GM12874 (cell line): ENCODE results near the gene GNB1L.

Source experiments
- TF ChIP-seq, protein P1 (sequence below): IDR thresholded peaks from 2 replicates; pipeline ENCODE4 v1.5.1; 2011; ENCODE audit warnings: low read depth, mild to moderate bottlenecking, control low read depth, low read length, moderate library complexity; ENCODE audit not compliant: insufficient read depth

GNB1L gene

DNA sequence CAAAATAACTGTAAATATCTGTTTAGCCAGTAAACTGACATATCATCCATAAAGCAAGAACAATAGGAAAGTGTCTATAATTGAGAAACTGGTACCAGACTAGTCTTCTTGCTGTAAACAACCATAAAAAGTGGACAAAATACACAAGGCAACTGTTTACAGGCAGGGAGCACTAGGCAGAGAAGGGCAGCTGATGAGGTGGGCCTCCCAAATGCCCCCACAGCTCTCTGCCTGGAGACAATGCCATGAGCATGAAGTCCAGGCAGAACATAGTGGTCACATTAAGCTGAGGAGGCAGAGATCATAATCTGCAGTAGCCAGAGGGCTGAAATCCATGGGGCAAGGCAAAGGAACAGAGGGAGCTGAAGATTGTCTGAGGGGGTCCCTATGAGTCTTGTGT is 63.4 kb downstream of the GNB1L start:
- TF ChIP-seq, protein P1, sequence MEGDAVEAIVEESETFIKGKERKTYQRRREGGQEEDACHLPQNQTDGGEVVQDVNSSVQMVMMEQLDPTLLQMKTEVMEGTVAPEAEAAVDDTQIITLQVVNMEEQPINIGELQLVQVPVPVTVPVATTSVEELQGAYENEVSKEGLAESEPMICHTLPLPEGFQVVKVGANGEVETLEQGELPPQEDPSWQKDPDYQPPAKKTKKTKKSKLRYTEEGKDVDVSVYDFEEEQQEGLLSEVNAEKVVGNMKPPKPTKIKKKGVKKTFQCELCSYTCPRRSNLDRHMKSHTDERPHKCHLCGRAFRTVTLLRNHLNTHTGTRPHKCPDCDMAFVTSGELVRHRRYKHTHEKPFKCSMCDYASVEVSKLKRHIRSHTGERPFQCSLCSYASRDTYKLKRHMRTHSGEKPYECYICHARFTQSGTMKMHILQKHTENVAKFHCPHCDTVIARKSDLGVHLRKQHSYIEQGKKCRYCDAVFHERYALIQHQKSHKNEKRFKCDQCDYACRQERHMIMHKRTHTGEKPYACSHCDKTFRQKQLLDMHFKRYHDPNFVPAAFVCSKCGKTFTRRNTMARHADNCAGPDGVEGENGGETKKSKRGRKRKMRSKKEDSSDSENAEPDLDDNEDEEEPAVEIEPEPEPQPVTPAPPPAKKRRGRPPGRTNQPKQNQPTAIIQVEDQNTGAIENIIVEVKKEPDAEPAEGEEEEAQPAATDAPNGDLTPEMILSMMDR, result no peak

DNA sequence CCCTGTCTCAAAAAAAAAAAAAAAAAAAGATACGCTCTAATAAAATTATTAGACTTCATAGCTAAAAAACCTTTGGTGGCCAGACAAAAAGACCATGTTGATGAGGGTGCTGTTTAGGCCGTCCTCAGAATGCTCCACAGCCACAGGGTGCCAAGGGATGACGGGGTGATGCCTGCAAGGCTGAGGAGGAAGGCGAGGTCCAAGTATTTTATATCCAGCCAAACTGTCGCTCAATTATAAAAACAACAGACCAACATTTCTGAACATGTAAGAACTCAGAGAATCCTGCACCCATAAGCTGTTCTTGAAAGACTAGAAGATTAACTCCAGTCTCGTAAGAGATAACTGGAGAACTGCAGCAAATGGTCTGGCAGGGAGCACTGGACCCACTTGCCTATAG is 64.8 kb downstream of the GNB1L start:
- TF ChIP-seq, protein P1, result no peak

DNA sequence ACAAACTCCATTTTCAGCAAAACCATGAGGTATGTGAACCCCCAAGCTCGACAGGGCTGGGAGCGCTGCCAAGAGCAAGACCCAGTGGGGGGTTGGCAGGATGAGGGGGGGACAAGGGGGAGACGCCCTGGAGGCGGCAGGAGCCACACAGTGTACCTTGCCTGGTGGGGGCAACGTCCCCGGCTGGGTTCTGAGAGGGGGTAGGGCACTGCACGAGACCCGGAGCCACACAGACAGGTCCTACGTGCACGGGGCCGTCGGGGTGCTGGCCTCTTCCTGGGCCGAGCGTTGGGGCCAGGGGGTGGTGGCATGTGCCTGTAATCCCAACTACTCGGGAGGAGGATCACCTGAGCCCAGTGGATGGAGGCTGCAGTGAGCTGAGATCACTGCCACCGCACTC is 65.3 kb downstream of the GNB1L start:
- TF ChIP-seq, protein P1, result no peak

DNA sequence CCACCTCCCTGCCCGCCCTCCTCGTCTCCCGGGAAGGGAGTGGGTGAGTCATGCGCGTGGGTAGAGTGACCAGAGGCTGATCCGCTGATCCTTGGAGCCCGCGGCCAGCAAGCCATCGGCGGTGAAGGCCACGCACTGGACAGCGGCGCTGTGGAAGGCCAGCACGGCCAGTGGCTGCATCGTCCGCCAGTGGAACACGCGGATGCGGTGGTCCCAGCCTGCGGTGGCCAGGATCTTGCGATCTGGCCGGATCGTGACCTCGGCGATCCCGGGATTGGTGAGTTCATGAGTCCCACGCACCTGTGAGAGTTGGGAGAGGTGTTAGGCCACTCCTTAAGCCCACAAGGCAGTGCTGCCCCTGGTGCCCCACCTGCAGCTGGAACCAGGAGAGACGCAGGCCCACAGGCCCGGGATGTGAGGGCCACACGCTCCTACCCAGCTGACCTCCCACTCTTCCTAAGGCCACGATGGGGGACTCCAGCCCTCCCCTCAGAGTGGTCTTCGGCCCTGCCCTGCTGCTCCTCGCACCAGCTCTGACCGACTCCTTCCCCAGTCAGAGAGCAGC is 65.9 kb downstream of the GNB1L start:
- TF ChIP-seq, protein P1, result no peak

DNA sequence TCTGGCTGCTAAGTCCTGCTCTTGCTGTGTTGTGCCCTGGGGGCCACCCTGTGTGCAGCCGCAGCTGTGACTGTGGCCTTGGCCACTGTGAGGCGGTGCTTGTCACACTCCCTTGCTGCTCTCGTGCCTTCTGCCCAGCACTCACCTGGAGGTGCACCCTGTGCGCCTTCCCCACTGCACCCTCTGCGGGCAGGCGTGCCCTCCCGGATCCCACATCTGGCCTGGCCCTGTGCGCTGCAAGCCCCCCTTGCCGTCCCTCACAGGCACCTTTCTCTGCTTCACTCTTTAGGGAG is 66.9 kb downstream of the GNB1L start:
- TF ChIP-seq, protein P1, result no peak

DNA sequence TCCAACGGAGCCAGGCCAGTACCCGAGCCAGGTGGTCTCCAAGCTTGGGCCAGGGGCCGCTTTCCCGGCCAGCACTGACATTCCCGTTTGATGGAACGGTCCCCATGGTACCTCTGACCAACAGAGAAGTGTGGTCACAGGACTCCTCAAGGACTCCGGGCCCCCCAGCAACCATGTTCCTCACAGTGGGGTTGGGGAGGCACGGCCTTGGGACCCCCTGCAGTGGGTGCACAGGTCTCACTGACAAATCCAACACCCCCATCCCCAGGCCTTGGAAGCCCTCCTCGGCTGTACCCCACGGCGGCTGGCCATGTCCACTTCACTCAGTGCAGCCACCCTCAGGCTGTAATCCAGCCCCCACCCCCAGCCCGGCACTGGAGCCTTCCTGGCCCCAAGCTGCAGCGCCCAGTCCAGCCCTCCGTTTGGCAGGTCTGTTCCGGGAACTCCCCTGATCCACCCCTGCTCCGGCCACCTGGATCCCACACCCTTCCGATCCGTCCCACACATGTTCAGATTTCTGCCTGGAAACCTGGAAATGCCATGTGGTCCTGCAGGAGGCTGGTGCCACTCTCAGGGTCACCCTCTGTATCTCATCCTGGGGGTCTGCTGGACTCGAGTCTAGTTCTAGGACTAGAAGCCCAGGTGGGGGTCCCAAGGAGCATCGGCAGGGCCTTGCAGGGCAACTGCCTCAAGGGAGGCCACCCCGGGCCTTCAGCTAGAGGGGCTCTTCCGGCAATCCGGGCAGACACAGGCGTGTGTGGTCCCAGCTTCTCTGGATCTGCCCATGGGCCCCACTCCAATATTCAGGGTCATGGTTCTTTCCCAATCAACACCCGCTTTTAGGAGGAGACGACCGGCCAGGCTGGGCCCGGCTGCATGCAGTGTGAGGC is 67.5 kb downstream of the GNB1L start:
- TF ChIP-seq, protein P1, result no peak

DNA sequence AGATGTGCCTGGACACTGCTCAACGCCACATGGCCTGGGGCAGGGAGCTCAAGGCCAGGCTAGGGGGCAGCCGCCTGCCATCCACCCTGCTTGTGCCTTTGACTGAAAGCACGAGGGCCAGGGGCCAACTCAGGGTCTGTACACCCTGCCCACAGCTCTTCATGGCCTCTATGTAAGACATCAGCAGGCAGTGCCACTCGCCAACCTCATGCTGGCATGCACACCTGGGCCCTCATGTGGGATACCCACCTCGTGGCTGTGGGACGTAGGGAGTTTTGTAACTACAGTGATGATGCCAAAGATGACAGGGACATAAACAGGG is 68.4 kb downstream of the GNB1L start:
- TF ChIP-seq, protein P1, result no peak
